BJ (cell line): Measurements from ENCODE around the gene CDH23. TPM values are rescaled to one million over a fixed set of nuclear protein-coding genes. Genes with fewer than 3 reads are reported as not detected.

Source experiments
- CTCF ChIA-PET: fragments of 350-600 bp; formaldehyde crosslinking; extraction: SDS; loops from one replicate; lab custom pipeline; 2021; ENCODE audit warnings: antibody characterized with exemption, inconsistent platforms; lab: Yijun Ruan, JAX
- POLR2A ChIA-PET: fragments of 300-600 bp; sonication (Branson Sonifier 250); formaldehyde crosslinking; extraction: SDS; loops from one replicate; lab custom pipeline; 2021; ENCODE audit warnings: antibody characterized with exemption; lab: Charles Lee
- DNase-seq: peaks from one replicate; pipeline ENCODE4 v3.0.0-alpha.2; 2011; ENCODE audit warnings: low read depth
- H3K27me3 ChIP-seq: 2 replicates; pipeline ENCODE4 v1.6.0; 2011; ENCODE audit warnings: low read length; ENCODE audit not compliant: control insufficient read depth, insufficient read depth
- H3K36me3 ChIP-seq: 2 replicates; pipeline ENCODE4 v1.5.1; 2011; ENCODE audit warnings: low read length; ENCODE audit not compliant: control insufficient read depth, insufficient read depth
- H3K4me3 ChIP-seq: 2 replicates; pipeline ENCODE4 v1.5.1; 2011; ENCODE audit warnings: low read depth, mild to moderate bottlenecking, control low read depth, low read length
- polyA plus RNA-seq: library from polyadenylated mRNA; depleted of rRNA; stranded (reverse); fragments of >200 nt; gene quantifications from 2 replicates; pipeline ENCODE4 v1.2.3, GENCODE V29; 2011
- TF ChIP-seq, protein P1 (sequence below): IDR thresholded peaks from 2 replicates; pipeline ENCODE4 v1.5.1; 2011; ENCODE audit warnings: low read depth, mild to moderate bottlenecking, control low read depth, inconsistent platforms, low read length, moderate library complexity; ENCODE audit not compliant: insufficient read depth

CDH23 gene
- polyA plus RNA-seq, 1 experiment, result 0.05 TPM

DNA sequence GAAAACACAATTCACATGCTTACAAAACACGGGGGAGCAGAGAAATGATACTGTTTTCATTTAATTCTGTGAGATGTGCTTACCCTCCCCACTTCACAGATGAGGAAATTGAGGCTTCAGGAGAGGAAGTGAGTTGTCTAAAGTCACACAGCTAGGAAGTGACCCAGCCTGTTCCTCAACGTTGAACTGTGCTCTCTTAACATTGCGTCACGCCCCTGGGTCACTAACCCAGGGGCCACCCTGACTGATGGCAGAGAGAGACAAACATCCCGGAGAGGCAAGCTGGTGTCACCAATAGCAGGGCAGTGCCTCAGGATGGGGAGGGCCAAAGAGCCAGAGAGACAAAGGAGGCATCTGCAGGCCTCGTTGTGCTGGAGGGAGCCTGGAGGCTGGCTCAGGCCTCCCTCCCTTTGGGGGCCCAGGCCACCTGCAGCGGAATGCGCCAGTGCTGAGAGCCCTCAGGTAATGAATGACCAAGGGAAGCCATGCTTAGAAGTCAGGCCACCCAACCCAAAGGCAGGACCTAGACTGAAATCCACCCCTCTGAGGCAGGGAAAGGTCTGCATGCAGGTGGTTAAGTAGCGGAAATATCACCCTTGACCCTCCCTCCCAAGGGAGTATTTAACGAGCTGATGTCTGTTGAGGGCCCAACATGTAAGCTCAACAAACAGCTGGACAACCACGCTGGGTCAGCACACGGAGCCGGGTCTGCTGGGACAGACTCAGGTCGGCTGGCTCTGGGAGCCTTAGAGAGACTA, 241.5 kb downstream of the CDH23 start:
- H3K27me3 ChIP-seq, result peaks cover 4% of the 10 kb centered on the region

DNA sequence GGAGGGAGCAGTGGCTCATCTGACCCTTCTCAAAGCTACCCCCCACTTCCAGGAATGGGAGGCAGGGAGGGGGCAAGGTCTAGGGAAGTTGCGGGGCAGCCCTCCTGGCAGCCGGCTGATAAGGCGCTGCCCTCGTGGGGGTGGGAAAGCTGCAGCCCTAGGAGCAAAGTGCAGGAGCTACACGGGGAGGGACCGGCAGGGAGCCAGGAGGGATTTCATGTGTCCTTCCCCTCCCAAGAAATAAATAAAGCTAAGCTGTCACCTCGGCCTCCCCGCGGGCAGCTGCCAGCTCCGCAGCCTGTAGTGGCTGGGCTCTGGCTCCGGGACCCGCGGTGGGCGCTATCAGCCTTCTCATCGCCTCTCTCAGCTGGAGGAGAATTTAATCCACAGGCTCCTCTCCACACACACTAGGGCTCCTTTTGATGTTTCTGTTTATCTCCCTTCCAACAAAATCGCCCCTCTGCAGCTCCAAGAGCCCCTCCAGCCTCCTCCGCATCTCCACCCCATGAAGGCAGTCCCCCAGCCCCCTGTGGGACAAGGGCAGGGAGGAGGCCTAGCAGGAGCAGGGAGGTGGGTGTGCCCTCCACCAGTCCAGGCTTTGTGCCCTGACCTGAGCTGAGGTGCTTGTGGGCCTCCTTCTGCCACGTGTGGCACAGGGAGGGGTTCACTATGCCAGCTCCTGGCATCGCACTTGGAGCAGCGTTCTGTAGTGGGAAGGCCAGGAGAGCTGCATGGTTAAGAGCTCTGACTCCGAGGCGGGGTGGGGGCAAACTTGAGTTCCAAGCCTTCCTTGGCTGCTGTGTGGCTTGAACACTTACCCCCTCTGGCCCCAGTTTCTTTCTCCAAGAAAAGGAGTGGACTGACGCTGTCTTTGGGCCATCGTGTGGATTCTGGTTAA, 242.4 kb downstream of the CDH23 start:
- TF ChIP-seq, protein P1, sequence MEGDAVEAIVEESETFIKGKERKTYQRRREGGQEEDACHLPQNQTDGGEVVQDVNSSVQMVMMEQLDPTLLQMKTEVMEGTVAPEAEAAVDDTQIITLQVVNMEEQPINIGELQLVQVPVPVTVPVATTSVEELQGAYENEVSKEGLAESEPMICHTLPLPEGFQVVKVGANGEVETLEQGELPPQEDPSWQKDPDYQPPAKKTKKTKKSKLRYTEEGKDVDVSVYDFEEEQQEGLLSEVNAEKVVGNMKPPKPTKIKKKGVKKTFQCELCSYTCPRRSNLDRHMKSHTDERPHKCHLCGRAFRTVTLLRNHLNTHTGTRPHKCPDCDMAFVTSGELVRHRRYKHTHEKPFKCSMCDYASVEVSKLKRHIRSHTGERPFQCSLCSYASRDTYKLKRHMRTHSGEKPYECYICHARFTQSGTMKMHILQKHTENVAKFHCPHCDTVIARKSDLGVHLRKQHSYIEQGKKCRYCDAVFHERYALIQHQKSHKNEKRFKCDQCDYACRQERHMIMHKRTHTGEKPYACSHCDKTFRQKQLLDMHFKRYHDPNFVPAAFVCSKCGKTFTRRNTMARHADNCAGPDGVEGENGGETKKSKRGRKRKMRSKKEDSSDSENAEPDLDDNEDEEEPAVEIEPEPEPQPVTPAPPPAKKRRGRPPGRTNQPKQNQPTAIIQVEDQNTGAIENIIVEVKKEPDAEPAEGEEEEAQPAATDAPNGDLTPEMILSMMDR, result no peak
- Histone ChIP-seq H3K4me3 (no peak overlapping the region), H3K36me3 (no peaks in the 10 kb centered on the region), H3K27me3 (peaks cover 1% of the 10 kb centered on the region)
- DNase-seq, result no peak
- POLR2A ChIA-PET, result no interaction called here
- CTCF ChIA-PET, result interaction anchor here (0.6 to 1.4 kb wide), 4 partner anchors 16 to 320 kb away, joined by 3 to 4 read pairs (median 3); partner anchors contain the start of gene SLC29A3

More for the DNA sequence above, 241.5 kb downstream of the CDH23 start:
- TF ChIP-seq, protein P1, result no peak
- POLR2A ChIA-PET, result no interaction called here
- CTCF ChIA-PET, result interaction anchor here (1.1 to 1.2 kb wide), 2 partner anchors 15 to 29 kb away, joined by 3 to 4 read pairs; no protein-coding TSS in a partner anchor
- Histone ChIP-seq H3K4me3 (no peak overlapping the region), H3K36me3 (no peaks in the 10 kb centered on the region)
- no peak for DNase-seq

DNA sequence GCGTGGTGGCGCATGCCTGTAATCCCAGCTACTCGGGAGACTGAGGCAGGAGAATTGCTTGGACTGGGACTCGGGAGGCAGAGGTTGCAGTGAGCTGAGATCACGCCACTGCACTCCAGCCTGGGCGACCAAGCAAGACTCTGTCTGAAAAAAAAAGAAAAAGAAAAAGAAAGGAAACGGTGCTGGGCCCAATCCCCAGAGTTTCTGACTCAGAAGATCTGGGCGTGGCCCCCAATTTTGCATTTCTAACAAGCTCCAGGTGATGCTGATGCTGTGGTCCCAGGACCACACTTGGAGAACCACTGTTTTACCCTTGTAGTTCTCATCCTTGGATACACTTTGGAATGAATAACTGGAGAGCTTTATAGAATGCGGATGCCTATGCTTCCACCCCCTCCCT, 243.9 kb downstream of the CDH23 start:
- Histone ChIP-seq H3K27me3 (peaks cover 9% of the 10 kb centered on the region), H3K4me3 (no peak overlapping the region), H3K36me3 (no peaks in the 10 kb centered on the region)
- TF ChIP-seq, protein P1, result no peak
- POLR2A ChIA-PET, result no interaction called here
- DNase-seq, result no peak
- CTCF ChIA-PET, result interaction anchor here (0.6 to 2.1 kb wide), 4 partner anchors 14 to 321 kb away, joined by 3 to 7 read pairs (median 4); partner anchors contain the start of gene SLC29A3

DNA sequence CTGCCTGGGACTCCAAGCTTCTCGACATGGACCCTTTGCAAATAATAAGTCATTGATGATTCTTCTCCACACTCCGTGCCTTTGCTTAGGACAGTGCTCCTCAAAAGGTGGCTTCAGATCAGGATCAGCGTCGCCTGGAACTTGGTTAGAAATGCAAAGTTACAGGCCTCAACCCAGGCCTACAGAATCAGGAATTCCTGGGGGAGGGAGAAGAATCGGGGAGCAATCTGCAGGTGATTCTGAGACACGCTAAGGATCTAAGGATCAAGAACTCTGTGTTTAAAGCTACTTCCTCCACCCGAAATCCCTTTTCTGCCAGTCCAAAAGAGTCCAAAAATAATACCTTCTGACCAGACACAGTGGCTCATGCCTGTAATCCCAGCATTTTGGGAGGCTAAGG, 244.7 kb downstream of the CDH23 start:
- H3K4me3 ChIP-seq, result no peak overlapping the region
- TF ChIP-seq, protein P1, result no peak
- POLR2A ChIA-PET, result no interaction called here
- CTCF ChIA-PET, result interaction anchor here (0.7 to 2.1 kb wide), 4 partner anchors 14 to 292 kb away, joined by 3 to 7 read pairs (median 4); no protein-coding TSS in a partner anchor
- DNase-seq, result no peak
- H3K27me3 ChIP-seq, result peaks cover 9% of the 10 kb centered on the region
- H3K36me3 ChIP-seq, result no peaks in the 10 kb centered on the region
